ENCODE data around the gene NTM.
"Not testable (repeated sequence)": the region's sequence is repeated elsewhere in the genome, so short reads cannot be mapped to it uniquely, and the experiment has no call there.

NTM gene

GRCh38 chr11:131904756-131905155, 534.3 kb downstream of the NTM start:
- DNase-seq (ENCODE audit: low read depth): no peak

GRCh38 chr11:131906963-131907362, 536.5 kb downstream of the NTM start:
- H3K4me3 ChIP-seq (ENCODE audit: low read depth, low read length): no peak overlapping the region
- no peak for DNase-seq (ENCODE audit: low read depth)

More at GRCh38 chr11:131904756-131905155, 534.3 kb downstream of the NTM start:
- no peak overlapping the region for H3K4me3 ChIP-seq (ENCODE audit: low read depth, low read length)

GRCh38 chr11:131907371-131907770, 537.0 kb downstream of the NTM start:
- no peak overlapping the region for H3K4me3 ChIP-seq (ENCODE audit: low read depth, low read length)
- no peak for DNase-seq (ENCODE audit: low read depth)

- H3K4me3 ChIP-seq (ENCODE audit: low read depth, low read length): no peak overlapping the region
- no peak for DNase-seq (ENCODE audit: low read depth)
Measured at GRCh38 chr11:131908316-131908715, 537.9 kb downstream of the NTM start.

- no peak for DNase-seq (ENCODE audit: low read depth)
- peak overlapping the region; percentile 67 for H3K4me3 ChIP-seq (ENCODE audit: low read depth, low read length)
Measured at GRCh38 chr11:131909426-131910177, 539.2 kb downstream of the NTM start.

- H3K4me3 ChIP-seq (ENCODE audit: low read depth, low read length): peak overlapping the region; percentile 67
- no peak for DNase-seq (ENCODE audit: low read depth)
Measured at GRCh38 chr11:131910178-131910522, 539.7 kb downstream of the NTM start.

GRCh38 chr11:131910523-131911387, 540.3 kb downstream of the NTM start:
- H3K4me3 ChIP-seq (ENCODE audit: low read depth, low read length): peak overlapping the region; percentile 67
- no peak for DNase-seq (ENCODE audit: low read depth)

- H3K4me3 ChIP-seq (ENCODE audit: low read depth, low read length): peak overlapping the region; percentile 67
- not testable (repeated sequence) for DNase-seq (ENCODE audit: low read depth)
Measured at GRCh38 chr11:131911388-131912032, 541.1 kb downstream of the NTM start.

GRCh38 chr11:131912134-131912533, 541.7 kb downstream of the NTM start:
- no peak for DNase-seq (ENCODE audit: low read depth)
- H3K4me3 ChIP-seq (ENCODE audit: low read depth, low read length): peak overlapping the region; percentile 67

- DNase-seq (ENCODE audit: low read depth): no peak
- H3K4me3 ChIP-seq (ENCODE audit: low read depth, low read length): no peak overlapping the region
Measured at GRCh38 chr11:131913267-131913666, 542.9 kb downstream of the NTM start.

- no peak for DNase-seq (ENCODE audit: low read depth)
Measured at GRCh38 chr11:131914361-131914774, 544.0 kb downstream of the NTM start.

GRCh38 chr11:131916638-131917037, 546.2 kb downstream of the NTM start:
- DNase-seq (ENCODE audit: low read depth): no peak
- H3K4me3 ChIP-seq (ENCODE audit: low read depth, low read length): no peak overlapping the region

More at GRCh38 chr11:131914361-131914774, 544.0 kb downstream of the NTM start:
- H3K4me3 ChIP-seq (ENCODE audit: low read depth, low read length): no peak overlapping the region

- H3K4me3 ChIP-seq (ENCODE audit: low read depth, low read length): no peak overlapping the region
- no peak for DNase-seq (ENCODE audit: low read depth)
Measured at GRCh38 chr11:131917634-131918384, 547.4 kb downstream of the NTM start.

GRCh38 chr11:131918663-131919062, 548.2 kb downstream of the NTM start:
- DNase-seq (ENCODE audit: low read depth): no peak
- H3K4me3 ChIP-seq (ENCODE audit: low read depth, low read length): no peak overlapping the region

- no peak for DNase-seq (ENCODE audit: low read depth)
- no peak overlapping the region for H3K4me3 ChIP-seq (ENCODE audit: low read depth, low read length)
Measured at GRCh38 chr11:131922220-131922619, 551.8 kb downstream of the NTM start.

- DNase-seq (ENCODE audit: low read depth): no peak
- no peak overlapping the region for H3K4me3 ChIP-seq (ENCODE audit: low read depth, low read length)
Measured at GRCh38 chr11:131923309-131923708, 552.9 kb downstream of the NTM start.

- no peak for DNase-seq (ENCODE audit: low read depth)
- no peak overlapping the region for H3K4me3 ChIP-seq (ENCODE audit: low read depth, low read length)
Measured at GRCh38 chr11:131924001-131924400, 553.6 kb downstream of the NTM start.

GRCh38 chr11:131924457-131925201, 554.2 kb downstream of the NTM start:
- no peak overlapping the region for H3K4me3 ChIP-seq (ENCODE audit: low read depth, low read length)
- no peak for DNase-seq (ENCODE audit: low read depth)

GRCh38 chr11:131925829-131926228, 555.4 kb downstream of the NTM start:
- no peak overlapping the region for H3K4me3 ChIP-seq (ENCODE audit: low read depth, low read length)
- DNase-seq (ENCODE audit: low read depth): no peak

All from skeletal muscle cell (primary cell).